H9 (cell line): ENCODE measurements around the gene FADS2. TPM values are rescaled to one million over a fixed set of nuclear protein-coding genes. Genes with fewer than 3 reads are reported as not detected.

ENCODE experiments used
- DNase-seq: peaks from one replicate; pipeline ENCODE4 v3.0.0-alpha.2; 2017
- H2AFZ ChIP-seq: one replicate; pipeline ENCODE4 v1.6.1; 2013; ENCODE audit warnings: mild to moderate bottlenecking, low read length, control low read depth, moderate library complexity
- H2AK5ac ChIP-seq: 2 replicates; pipeline ENCODE4 v1.6.1; 2013; ENCODE audit warnings: low read length, control low read depth, mixed read lengths; ENCODE audit not compliant: insufficient read length
- H2BK120ac ChIP-seq: one replicate; pipeline ENCODE4 v1.6.1; 2013; ENCODE audit warnings: low read depth, mild to moderate bottlenecking, low read length, control low read depth, inconsistent platforms; ENCODE audit not compliant: poor library complexity, severe bottlenecking
- H2BK12ac ChIP-seq: 2 replicates; pipeline ENCODE4 v1.6.1; 2013; ENCODE audit warnings: low read length, control low read depth, mixed read lengths, low read depth; ENCODE audit not compliant: insufficient read length
- H2BK15ac ChIP-seq: 2 replicates; pipeline ENCODE4 v1.6.1; 2013; ENCODE audit warnings: low read depth, low read length, control low read depth
- H2BK20ac ChIP-seq: one replicate; pipeline ENCODE4 v1.6.1; 2013; ENCODE audit warnings: low read depth, mild to moderate bottlenecking, low read length, control low read depth, inconsistent platforms; ENCODE audit not compliant: poor library complexity, severe bottlenecking
- H2BK5ac ChIP-seq: 2 replicates; pipeline ENCODE4 v1.6.1; 2013; ENCODE audit warnings: low read length, control low read depth, mixed read lengths; ENCODE audit not compliant: insufficient read length
- H3K14ac ChIP-seq: 2 replicates; pipeline ENCODE4 v1.6.1; 2013; ENCODE audit warnings: low read length, control low read depth; ENCODE audit not compliant: insufficient read depth
- H3K18ac ChIP-seq: 2 replicates; pipeline ENCODE4 v1.6.1; 2013; ENCODE audit warnings: low read depth, mild to moderate bottlenecking, mixed read lengths, low read length, control low read depth; ENCODE audit not compliant: insufficient read length
- H3K23ac ChIP-seq: 2 replicates; pipeline ENCODE4 v1.6.1; 2013; ENCODE audit warnings: low read length, control low read depth, mixed read lengths, low read depth; ENCODE audit not compliant: insufficient read length
- H3K23me2 ChIP-seq: 2 replicates; pipeline ENCODE4 v1.6.1; 2013; ENCODE audit warnings: low read depth, mild to moderate bottlenecking, mixed read lengths, low read length, control low read depth; ENCODE audit not compliant: insufficient read length, poor library complexity, severe bottlenecking
- H3K27ac ChIP-seq: 2 replicates; pipeline ENCODE4 v1.5.1; 2013; ENCODE audit warnings: low read length, control low read depth, mixed read lengths, low read depth; ENCODE audit not compliant: insufficient read length
- H3K27me3 ChIP-seq: 2 replicates; pipeline ENCODE4 v1.6.1; 2013; ENCODE audit warnings: low read length, control low read depth, inconsistent platforms; ENCODE audit not compliant: insufficient read depth
- H3K4ac ChIP-seq: 2 replicates; pipeline ENCODE4 v1.6.1; 2013; ENCODE audit warnings: low read depth, mild to moderate bottlenecking, control low read depth, inconsistent platforms, low read length, moderate library complexity
- H3K4me1 ChIP-seq: 2 replicates; pipeline ENCODE4 v1.6.1; 2013; ENCODE audit warnings: low read length, control low read depth, inconsistent platforms; ENCODE audit not compliant: insufficient read depth
- H3K4me2 ChIP-seq: 2 replicates; pipeline ENCODE4 v1.6.1; 2013; ENCODE audit warnings: low read length, control low read depth, mixed read lengths; ENCODE audit not compliant: insufficient read length, insufficient read depth
- H3K56ac ChIP-seq: 2 replicates; pipeline ENCODE4 v1.6.1; 2013; ENCODE audit warnings: low read depth, mild to moderate bottlenecking, mixed read lengths, low read length, control low read depth; ENCODE audit not compliant: insufficient read length
- H3K79me1 ChIP-seq: 2 replicates; pipeline ENCODE4 v1.6.1; 2013; ENCODE audit warnings: low read depth, mild to moderate bottlenecking, moderate library complexity, low read length, control low read depth, inconsistent platforms; ENCODE audit not compliant: insufficient read depth, poor library complexity, severe bottlenecking
- H3K79me2 ChIP-seq: 2 replicates; pipeline ENCODE4 v1.6.1; 2013; ENCODE audit warnings: low read length, control low read depth, inconsistent platforms; ENCODE audit not compliant: insufficient read depth
- H3K9ac ChIP-seq: 2 replicates; pipeline ENCODE4 v1.6.1; 2013; ENCODE audit warnings: low read length, control low read depth, mixed read lengths; ENCODE audit not compliant: insufficient read length; ENCODE audit errors: extremely low read depth
- H3K9me3 ChIP-seq: one replicate; pipeline ENCODE4 v1.6.1; 2013; ENCODE audit warnings: low read depth, low read length, inconsistent platforms; ENCODE audit not compliant: control insufficient read depth
- H3T11ph ChIP-seq: one replicate; pipeline ENCODE4 v1.6.1; 2013; ENCODE audit warnings: mild to moderate bottlenecking, low read length, control low read depth, inconsistent platforms
- H4K20me1 ChIP-seq: one replicate; pipeline ENCODE4 v1.6.1; 2013; ENCODE audit not compliant: control insufficient read depth, insufficient read length, insufficient read depth
- H4K5ac ChIP-seq: 2 replicates; pipeline ENCODE4 v1.6.1; 2013; ENCODE audit warnings: low read depth, mild to moderate bottlenecking, mixed read lengths, low read length, control low read depth; ENCODE audit not compliant: insufficient read length
- H4K8ac ChIP-seq: replicated peaks from 2 replicates; pipeline ENCODE4 v1.6.1; 2013; ENCODE audit warnings: low read length, control low read depth, mixed read lengths, low read depth; ENCODE audit not compliant: insufficient read length
- H4K91ac ChIP-seq: 2 replicates; pipeline ENCODE4 v1.6.1; 2013; ENCODE audit warnings: low read depth, mild to moderate bottlenecking, moderate library complexity, mixed read lengths, low read length, control low read depth; ENCODE audit not compliant: insufficient read length
- H3K27ac Mint-ChIP-seq, 3 experiments: 2 replicates in 2 of 3; 3 replicates in 1 of 3; pipeline ENCODE4 v1.8.0; 2020 to 2021; ENCODE audit warnings: mixed read lengths in 3 of 3, mild to moderate bottlenecking in 1 of 3, moderate library complexity in 1 of 3
- H3K27me3 Mint-ChIP-seq: 2 replicates; pipeline ENCODE4 v1.8.0; 2021; ENCODE audit warnings: low read depth, mild to moderate bottlenecking, moderate library complexity, mixed read lengths
- H3K36me3 Mint-ChIP-seq, 3 experiments: 2 replicates in 2 of 3; 3 replicates in 1 of 3; pipeline ENCODE4 v1.8.0; 2020 to 2021; ENCODE audit warnings: low read depth in 3 of 3, mixed read lengths in 3 of 3; ENCODE audit not compliant: insufficient read depth in 1 of 3
- H3K4me1 Mint-ChIP-seq, 2 experiments: 2 replicates each; pipeline ENCODE4 v1.8.0; 2020; ENCODE audit warnings: mixed read lengths in 2 of 2
- H3K4me3 Mint-ChIP-seq, 2 experiments: 2 replicates in 1 of 2; 3 replicates in 1 of 2; pipeline ENCODE4 v1.8.0; 2020 to 2021; ENCODE audit warnings: mild to moderate bottlenecking in 2 of 2, mixed read lengths in 2 of 2, moderate library complexity in 1 of 2
- H3K9me3 Mint-ChIP-seq, 2 experiments: 2 replicates in 1 of 2; 3 replicates in 1 of 2; pipeline ENCODE4 v1.8.0; 2020; ENCODE audit warnings: mild to moderate bottlenecking in 2 of 2, mixed read lengths in 2 of 2, moderate library complexity in 1 of 2
- CTCF ChIP-seq: fragments of 200-600 bp; sonication (generic); conservative IDR thresholded peaks from 3 replicates; pipeline ENCODE4 v1.8.0; 2021; ENCODE audit warnings: antibody characterized with exemption, mild to moderate bottlenecking
- WGBS: extraction: QIAGEN DNeasy Blood & Tissue Kit; methylation state at CpG from one replicate; pipeline ENCODE4 v1.1.7; 2013; ENCODE audit warnings: missing lambda C conversion rate, low lambda C conversion rate, mixed read lengths; ENCODE audit not compliant: insufficient read length; ENCODE audit errors: extremely low coverage; 5-methylcytosine and 5-hydroxymethylcytosine counted together
- total RNA-seq: library from RNA; stranded (reverse); gene quantifications from 2 replicates; pipeline ENCODE4 v1.2.1, GENCODE V29; 2021

Gene FADS2
- total RNA-seq, 1 experiment from 2014 or later, result 322 TPM

- WGBS, result no CpG with 5 or more reads among the region's 2 CpGs
- Histone ChIP-seq H2BK12ac (no peak overlapping the region), H4K91ac (no peak overlapping the region), H3K79me1 (no peaks in the 10 kb centered on the region), H3K9me3 (no peaks in the 10 kb centered on the region), H3K56ac (no peak overlapping the region), H3K14ac (no peak overlapping the region), H4K8ac (no peak overlapping the region), H3K27me3 (no peaks in the 10 kb centered on the region), H2AK5ac (no peak overlapping the region), H3T11ph (no peak overlapping the region), H3K23me2 (peaks cover 3% of the 10 kb centered on the region), H2BK20ac (no peak overlapping the region), H3K23ac (no peak overlapping the region), H2BK120ac (no peak overlapping the region), H2BK5ac (no peak overlapping the region), H3K4me2 (no peak overlapping the region), H3K9ac (no peak overlapping the region), H3K27ac (no peak overlapping the region), H3K79me2 (peaks cover 3% of the 10 kb centered on the region; the same call in 1 of the 2 replicates), H3K18ac (no peak overlapping the region), H3K4ac (no peak overlapping the region), H2AFZ (no peak overlapping the region), H3K4me1 (peaks cover 5% of the 10 kb centered on the region; the same call in 1 of the 2 replicates), H2BK15ac (no peak overlapping the region), H4K20me1 (no peaks in the 10 kb centered on the region), H4K5ac (no peak overlapping the region)
- Mint-ChIP-seq H3K36me3 (peaks cover 3 to 15% (median 4%) of the 10 kb centered on the region in 3 experiments; a peak in 4 of 7 replicates), H3K4me3 (no peak overlapping the region), H3K9me3 (peaks cover 0 to 2% of the 10 kb centered on the region in 2 experiments; a peak in 2 of 5 replicates), H3K4me1 (peaks cover 8 to 13% of the 10 kb centered on the region in 2 experiments), H3K27me3 (no peaks in the 10 kb centered on the region), H3K27ac (no peak overlapping the region)
- DNase-seq, result no peak
- TF ChIP-seq CTCF, result no peak
Measured at GRCh38 chr11:61820174-61820573, 7.9 kb upstream of the FADS2 start.
